GM19397 (cell line): ENCODE measurements around the gene BCKDK.

Source experiments
- ATAC-seq: cut with Tn5 transposase; IDR thresholded peaks from one replicate; pipeline ENCODE4 v1.9.1; 2021; ENCODE audit warnings: mild to moderate bottlenecking, moderate library complexity; ENCODE audit not compliant: unreplicated experiment

BCKDK gene

GRCh38 chr16:31080035-31080629 lies 28.1 kb upstream of the BCKDK start:
- ATAC-seq = no peak

- ATAC-seq = no peak
Measured at GRCh38 chr16:31080756-31081419, 27.3 kb upstream of the BCKDK start.

GRCh38 chr16:31081428-31082351 lies 26.5 kb upstream of the BCKDK start:
- no peak for ATAC-seq

- ATAC-seq = no peak
Measured at GRCh38 chr16:31082368-31083045, 25.7 kb upstream of the BCKDK start.

- ATAC-seq = no peak
Measured at GRCh38 chr16:31083081-31083480, 25.1 kb upstream of the BCKDK start.

GRCh38 chr16:31083556-31083955 lies 24.6 kb upstream of the BCKDK start:
- ATAC-seq = no peak

GRCh38 chr16:31083981-31084380 lies 24.2 kb upstream of the BCKDK start:
- ATAC-seq = no peak

GRCh38 chr16:31084584-31085302 lies 23.4 kb upstream of the BCKDK start:
- ATAC-seq = no peak

- ATAC-seq = no peak
Measured at GRCh38 chr16:31085411-31085810, 22.8 kb upstream of the BCKDK start.

GRCh38 chr16:31085873-31086628 lies 22.1 kb upstream of the BCKDK start:
- no peak for ATAC-seq

GRCh38 chr16:31086629-31086906 lies 21.6 kb upstream of the BCKDK start:
- no peak for ATAC-seq

GRCh38 chr16:31087481-31087880 lies 20.7 kb upstream of the BCKDK start:
- ATAC-seq = no peak

- ATAC-seq = no peak
Measured at GRCh38 chr16:31087971-31088370, 20.2 kb upstream of the BCKDK start.

- ATAC-seq = no peak
Measured at GRCh38 chr16:31088459-31089183, 19.6 kb upstream of the BCKDK start, which contains the start of gene PRSS53. Gene PRSS53, minus strand, starts transcription at chr16:31088943. Its CDS starts 134 bp downstream, at chr16:31088809.

- no peak for ATAC-seq
Measured at GRCh38 chr16:31089199-31089598, 19.0 kb upstream of the BCKDK start.

GRCh38 chr16:31090540-31090939 lies 17.6 kb upstream of the BCKDK start:
- ATAC-seq = no peak

GRCh38 chr16:31092330-31092729 lies 15.9 kb upstream of the BCKDK start:
- ATAC-seq = no peak

GRCh38 chr16:31093132-31093703 lies 15.0 kb upstream of the BCKDK start:
- ATAC-seq = no peak

- no peak for ATAC-seq
Measured at GRCh38 chr16:31094088-31094423, 14.1 kb upstream of the BCKDK start.
